Measurements from ENCODE around the gene PAIP2.

DNA sequence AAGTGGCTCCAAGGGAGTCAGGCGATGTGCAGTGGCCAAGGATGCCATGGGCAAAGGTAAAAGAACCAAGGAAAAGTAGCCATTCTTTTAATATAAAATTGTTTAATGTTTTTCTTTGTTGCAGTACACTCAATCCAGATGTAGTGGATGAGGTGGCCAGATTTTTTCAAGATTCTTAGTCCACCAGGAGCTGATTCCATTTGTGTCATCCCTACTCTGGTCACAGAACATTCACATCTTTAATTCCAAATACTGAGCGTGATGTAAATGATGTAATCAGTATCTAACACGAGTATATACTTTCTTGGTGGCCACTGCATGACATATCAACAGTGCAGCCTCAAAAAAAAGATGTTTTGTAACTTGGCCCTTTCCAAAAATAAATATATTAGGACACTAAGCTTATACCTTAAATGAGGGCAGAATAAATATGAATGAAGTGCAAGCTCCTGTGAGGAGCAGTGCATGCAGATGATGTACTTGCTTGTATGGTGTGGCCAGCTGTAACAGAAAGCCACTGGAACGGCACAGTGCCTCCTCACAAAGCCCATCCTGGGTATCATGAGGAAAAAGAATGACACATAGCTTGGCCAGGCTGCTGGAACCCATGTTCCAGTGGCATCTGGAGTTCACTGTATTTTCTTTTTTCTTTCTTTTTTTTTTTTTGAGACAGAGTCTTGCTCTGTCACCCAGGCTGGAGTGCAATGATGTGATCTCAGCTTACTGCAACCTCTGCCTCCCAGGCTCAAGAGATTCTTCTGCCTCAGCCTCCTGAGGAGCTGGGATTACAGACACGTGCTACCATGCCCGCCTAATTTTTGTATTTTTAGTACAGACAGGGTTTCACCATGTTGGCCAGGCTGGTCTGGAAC lies 68.7 kb downstream of the PAIP2 start:
- TF ChIP-seq, protein P1, sequence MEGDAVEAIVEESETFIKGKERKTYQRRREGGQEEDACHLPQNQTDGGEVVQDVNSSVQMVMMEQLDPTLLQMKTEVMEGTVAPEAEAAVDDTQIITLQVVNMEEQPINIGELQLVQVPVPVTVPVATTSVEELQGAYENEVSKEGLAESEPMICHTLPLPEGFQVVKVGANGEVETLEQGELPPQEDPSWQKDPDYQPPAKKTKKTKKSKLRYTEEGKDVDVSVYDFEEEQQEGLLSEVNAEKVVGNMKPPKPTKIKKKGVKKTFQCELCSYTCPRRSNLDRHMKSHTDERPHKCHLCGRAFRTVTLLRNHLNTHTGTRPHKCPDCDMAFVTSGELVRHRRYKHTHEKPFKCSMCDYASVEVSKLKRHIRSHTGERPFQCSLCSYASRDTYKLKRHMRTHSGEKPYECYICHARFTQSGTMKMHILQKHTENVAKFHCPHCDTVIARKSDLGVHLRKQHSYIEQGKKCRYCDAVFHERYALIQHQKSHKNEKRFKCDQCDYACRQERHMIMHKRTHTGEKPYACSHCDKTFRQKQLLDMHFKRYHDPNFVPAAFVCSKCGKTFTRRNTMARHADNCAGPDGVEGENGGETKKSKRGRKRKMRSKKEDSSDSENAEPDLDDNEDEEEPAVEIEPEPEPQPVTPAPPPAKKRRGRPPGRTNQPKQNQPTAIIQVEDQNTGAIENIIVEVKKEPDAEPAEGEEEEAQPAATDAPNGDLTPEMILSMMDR (IDR thresholded peaks at IDR 0.05; ENCODE audit: low read depth, low read length) = no peak
- TF ChIP-seq, protein P2, sequence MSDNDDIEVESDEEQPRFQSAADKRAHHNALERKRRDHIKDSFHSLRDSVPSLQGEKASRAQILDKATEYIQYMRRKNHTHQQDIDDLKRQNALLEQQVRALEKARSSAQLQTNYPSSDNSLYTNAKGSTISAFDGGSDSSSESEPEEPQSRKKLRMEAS (IDR thresholded peaks at IDR 0.05; ENCODE audit: low read depth, low read length) = no peak
